Endothelial cell of hepatic sinusoid (primary cell): ENCODE measurements around the gene GPR107.

Source experiments
- in situ Hi-C: cut with HindIII; loops from 2 replicates; pipeline ENCODE4 v1.10.0; 2017; ENCODE audit warnings: low sequenced_read_pairs

GPR107 gene

GRCh38 chr9:130053109-130053503, 600 bp upstream of the GPR107 start:
- in situ Hi-C loops: loop anchor here (5.0 to 10.0 kb wide), 4 partner anchors 61 to 218 kb away; partner anchors contain the start of genes C9orf78 and USP20

GRCh38 chr9:130054325-130054786, 650 bp downstream of the GPR107 start:
- in situ Hi-C loops: loop anchor here (5.0 to 10.0 kb wide), 4 partner anchors 62 to 220 kb away; partner anchors contain the start of genes C9orf78 and USP20

GRCh38 chr9:130054820-130055219, 1.1 kb downstream of the GPR107 start:
- in situ Hi-C loops: loop anchor here (5.0 to 10.0 kb wide), 4 partner anchors 63 to 220 kb away; partner anchors contain the start of genes C9orf78 and USP20

- in situ Hi-C loops: loop anchor here (10.0 kb wide), 1 partner anchor 223 kb away; the partner anchor contains the start of genes C9orf78 and USP20
These were observed 4.4 kb downstream of the GPR107 start for GRCh38 chr9:130058154-130058553.

GRCh38 chr9:130058887-130059286, 5.2 kb downstream of the GPR107 start:
- in situ Hi-C loops: loop anchor here (10.0 kb wide), 1 partner anchor 224 kb away; the partner anchor contains the start of genes C9orf78 and USP20

- in situ Hi-C loops: no loop called here
These were observed 6.6 kb downstream of the GPR107 start for GRCh38 chr9:130060296-130060695.

GRCh38 chr9:130062750-130063149, 9.0 kb downstream of the GPR107 start:
- in situ Hi-C loops: no loop called here

GRCh38 chr9:130064621-130065020, 10.9 kb downstream of the GPR107 start:
- in situ Hi-C loops: no loop called here

GRCh38 chr9:130069048-130069447, 15.3 kb downstream of the GPR107 start:
- in situ Hi-C loops: no loop called here

GRCh38 chr9:130072515-130073235, 19.0 kb downstream of the GPR107 start:
- in situ Hi-C loops: no loop called here

GRCh38 chr9:130073373-130073772, 19.7 kb downstream of the GPR107 start:
- in situ Hi-C loops: no loop called here

GRCh38 chr9:130078547-130078946, 24.8 kb downstream of the GPR107 start:
- in situ Hi-C loops: no loop called here

GRCh38 chr9:130084337-130084736, 30.6 kb downstream of the GPR107 start:
- in situ Hi-C loops: no loop called here

GRCh38 chr9:130088051-130088450, 34.3 kb downstream of the GPR107 start:
- in situ Hi-C loops: no loop called here

- in situ Hi-C loops: no loop called here
These were observed 35.4 kb downstream of the GPR107 start for GRCh38 chr9:130089141-130089540.

- in situ Hi-C loops: no loop called here
These were observed 37.2 kb downstream of the GPR107 start for GRCh38 chr9:130090915-130091314.

- in situ Hi-C loops: no loop called here
These were observed 39.2 kb downstream of the GPR107 start for GRCh38 chr9:130092910-130093309.

- in situ Hi-C loops: no loop called here
These were observed 42.2 kb downstream of the GPR107 start for GRCh38 chr9:130095872-130096271.

GRCh38 chr9:130100681-130101080, 47.0 kb downstream of the GPR107 start:
- in situ Hi-C loops: no loop called here

GRCh38 chr9:130101915-130102314, 48.2 kb downstream of the GPR107 start:
- in situ Hi-C loops: no loop called here

- in situ Hi-C loops: no loop called here
These were observed 50.9 kb downstream of the GPR107 start for GRCh38 chr9:130104491-130105193.

GRCh38 chr9:130106860-130107233, 53.1 kb downstream of the GPR107 start:
- in situ Hi-C loops: no loop called here
